Muscle of arm (tissue), 12 donors: ENCODE measurements around the gene KLHDC8A. TPM values are rescaled to one million over a fixed set of nuclear protein-coding genes. Genes with fewer than 3 reads are reported as not detected.
"Not testable (repeated sequence)": the region's sequence is repeated elsewhere in the genome, so short reads cannot be mapped to it uniquely, and the experiment has no call there.

Experiments
- DNase-seq: peaks from one replicate; pipeline ENCODE4 v3.0.0-alpha.2; 2013
- polyA plus RNA-seq, 12 donors: library from polyadenylated mRNA; unstranded; fragments of 120-200 nt; gene quantifications; one replicate each; pipeline ENCODE4 v1.2.1, GENCODE V29; 2013; ENCODE audit not compliant: insufficient read length in 12 of 12

Gene KLHDC8A
- polyA plus RNA-seq, 12 donors, result 0.17 to 1.0 (median 0.38) TPM; not detected in 2

GRCh38 chr1:205371871-205372660, 15.3 kb upstream of the KLHDC8A start:
- no peak for DNase-seq

GRCh38 chr1:205370780-205371179, 14.1 kb upstream of the KLHDC8A start:
- no peak for DNase-seq

GRCh38 chr1:205369701-205370123, 13.0 kb upstream of the KLHDC8A start:
- DNase-seq, result no peak

GRCh38 chr1:205368478-205368877, 11.8 kb upstream of the KLHDC8A start:
- no peak for DNase-seq

GRCh38 chr1:205365945-205366463, 9.3 kb upstream of the KLHDC8A start:
- DNase-seq, result no peak

- not testable (repeated sequence) for DNase-seq
These were observed 8.4 kb upstream of the KLHDC8A start for GRCh38 chr1:205365086-205365485.

- DNase-seq, result no peak
These were observed 4.2 kb upstream of the KLHDC8A start for GRCh38 chr1:205360891-205361290.

- no peak for DNase-seq
These were observed 3.2 kb upstream of the KLHDC8A start for GRCh38 chr1:205359771-205360565.

GRCh38 chr1:205358579-205358978, 1.9 kb upstream of the KLHDC8A start:
- no peak for DNase-seq

- no peak for DNase-seq
These were observed 845 bp upstream of the KLHDC8A start for GRCh38 chr1:205357567-205357966.

- DNase-seq, result no peak
These were observed 1.7 kb downstream of the KLHDC8A start for GRCh38 chr1:205355075-205355453.

- peak; percentile 66 for DNase-seq
These were observed 2.3 kb downstream of the KLHDC8A start for GRCh38 chr1:205354259-205355074.

- DNase-seq, result no peak
These were observed 3.1 kb downstream of the KLHDC8A start for GRCh38 chr1:205353612-205354011.

GRCh38 chr1:205353191-205353590, 3.5 kb downstream of the KLHDC8A start:
- no peak for DNase-seq

GRCh38 chr1:205351984-205352713, 4.6 kb downstream of the KLHDC8A start:
- no peak for DNase-seq

- DNase-seq, result no peak
These were observed 6.0 kb downstream of the KLHDC8A start for GRCh38 chr1:205350691-205351141.

- no peak for DNase-seq
These were observed 6.6 kb downstream of the KLHDC8A start for GRCh38 chr1:205350124-205350523.

- DNase-seq, result no peak
These were observed 7.9 kb downstream of the KLHDC8A start for GRCh38 chr1:205348554-205349487.

GRCh38 chr1:205346956-205347574, 9.7 kb downstream of the KLHDC8A start:
- DNase-seq, result no peak
